ENCODE measurements around the gene RMND1. TPM values are rescaled to one million over a fixed set of nuclear protein-coding genes. Genes with fewer than 3 reads are reported as not detected.

The RMND1 gene
- total and polyA plus RNA-seq, 2 of the 13 experiments (the other 11 are each of a cell fraction or from before 2014, with no cell fraction given), result 34.0 to 72.5 TPM

GRCh38 chr6:151499551-151499950 is 47.6 kb upstream of the RMND1 start (continued):
- TF ChIP-seq ZNF318 (CRISPR knock-in tag; IDR thresholded peaks at IDR 0.05), result no peak
- no peak for TF ChIP-seq ZNF574 (CRISPR knock-in tag; IDR thresholded peaks at IDR 0.05)
- TF ChIP-seq IKZF5 (CRISPR knock-in tag; IDR thresholded peaks at IDR 0.05), result no peak
- TF ChIP-seq IRF2 (CRISPR knock-in tag; IDR thresholded peaks at IDR 0.05), result no peak
- TF ChIP-seq THAP11 (CRISPR knock-in tag; IDR thresholded peaks at IDR 0.05), result no peak
- TF ChIP-seq ZNF367 (CRISPR knock-in tag; IDR thresholded peaks at IDR 0.05; ENCODE audit: borderline replicate concordance), result no peak
- no peak for TF ChIP-seq PRDM4 (CRISPR knock-in tag; IDR thresholded peaks at IDR 0.05; ENCODE audit: borderline replicate concordance)

Measured in HepG2 (cell line).